MCF 10A (cell line): Measurements from ENCODE around the gene IGFBP3. TPM values are rescaled to one million over a fixed set of nuclear protein-coding genes. Genes with fewer than 3 reads are reported as not detected.

ENCODE experiments used
- BruUV-seq: library from RNA; stranded (reverse); fragments of 400-500 nt; replicated peaks from 2 replicates; lab custom pipeline; 2021; lab: Mats Ljungman, UMichigan
- CTCF ChIA-PET: fragments of 300-600 bp; sonication (Branson Sonifier 250); formaldehyde crosslinking; extraction: SDS; loops from one replicate; lab custom pipeline; 2021; ENCODE audit warnings: antibody characterized with exemption, inconsistent platforms; lab: Yijun Ruan, JAX
- POLR2A ChIA-PET: fragments of 300-600, 350-650 bp; sonication (Branson Sonifier 250); formaldehyde crosslinking; extraction: SDS; loops from one replicate; lab custom pipeline; 2020; ENCODE audit warnings: antibody characterized with exemption, inconsistent platforms; lab: Yijun Ruan, JAX
- DNase-seq: peaks from one replicate; pipeline ENCODE4 v3.0.0-alpha.2; 2018; ENCODE audit not compliant: unreplicated experiment
- H3K27ac Mint-ChIP-seq: one replicate; pipeline ENCODE4 v1.8.0; 2022; ENCODE audit warnings: mild to moderate bottlenecking, low read depth, mixed read lengths; ENCODE audit not compliant: unreplicated experiment
- H3K27me3 Mint-ChIP-seq: one replicate; pipeline ENCODE4 v1.8.0; 2022; ENCODE audit warnings: mixed read lengths; ENCODE audit not compliant: insufficient read depth, unreplicated experiment
- H3K36me3 Mint-ChIP-seq: one replicate; pipeline ENCODE4 v1.8.0; 2022; ENCODE audit warnings: mild to moderate bottlenecking, moderate library complexity, mixed read lengths; ENCODE audit not compliant: insufficient read depth, unreplicated experiment
- H3K4me1 Mint-ChIP-seq: one replicate; pipeline ENCODE4 v1.8.0; 2022; ENCODE audit warnings: mixed read lengths; ENCODE audit not compliant: insufficient read depth, unreplicated experiment
- H3K4me3 Mint-ChIP-seq: one replicate; pipeline ENCODE4 v1.8.0; 2022; ENCODE audit warnings: mild to moderate bottlenecking, moderate library complexity, mixed read lengths; ENCODE audit not compliant: unreplicated experiment
- H3K9me3 Mint-ChIP-seq: one replicate; pipeline ENCODE4 v1.8.0; 2022; ENCODE audit warnings: mixed read lengths; ENCODE audit not compliant: unreplicated experiment
- CTCF ChIP-seq: fragments of 200-600 bp; IDR thresholded peaks from one replicate; pipeline ENCODE4 v1.8.0; 2022; ENCODE audit warnings: antibody characterized with exemption, mild to moderate bottlenecking; ENCODE audit not compliant: unreplicated experiment
- intact Hi-C: fragments of 100-400 bp; cut with micrococcal nuclease; formaldehyde crosslinking; loops from 2 replicates; pipeline ENCODE4 v1.14.1; 2022
- total RNA-seq: library from RNA; stranded (reverse); gene quantifications from 2 replicates; pipeline ENCODE4 v1.2.3, GENCODE V29; 2022

Gene IGFBP3
- total RNA-seq, 1 experiment from 2014 or later: 42.9 TPM

- intact Hi-C loops: loop anchor here (2.0 to 10.0 kb wide), 7 partner anchors 50 to 1333 kb away; partner anchors contain the start of gene CCDC201
- DNase-seq: peak; percentile 65
- no peak overlapping the region for H3K27ac Mint-ChIP-seq
- BruUV-seq: no TSS peak
- peak; percentile 74 for TF ChIP-seq CTCF
- H3K36me3 Mint-ChIP-seq: no peaks in the 10 kb centered on the region
- no peaks in the 10 kb centered on the region for H3K9me3 Mint-ChIP-seq
- ChIA-PET CTCF (interaction anchor here (0.6 to 11.5 kb wide), 41 partner anchors 9 to 1332 kb away, joined by 3 to 191 read pairs (median 4); no protein-coding TSS in a partner anchor), POLR2A (interaction anchor here (0.6 to 0.8 kb wide), 2 partner anchors 24 to 1012 kb away, joined by 3 to 4 read pairs; no protein-coding TSS in a partner anchor)
- H3K27me3 Mint-ChIP-seq: no peaks in the 10 kb centered on the region
- peaks cover 45% of the 10 kb centered on the region for H3K4me1 Mint-ChIP-seq
- peak overlapping the region; percentile 74 for H3K4me3 Mint-ChIP-seq
These were observed 837 bp upstream of the IGFBP3 start for GRCh38 chr7:45921699-45922519.

- ChIA-PET POLR2A (interaction anchor here (0.6 kb wide), 1 partner anchor 352 kb away, joined by 3 read pairs; no protein-coding TSS in a partner anchor), CTCF (interaction anchor here (0.6 to 11.5 kb wide), 9 partner anchors 14 to 437 kb away, joined by 3 to 191 read pairs (median 3); no protein-coding TSS in a partner anchor)
- no TSS peak for BruUV-seq
- H3K36me3 Mint-ChIP-seq: no peaks in the 10 kb centered on the region
- DNase-seq: no peak
- intact Hi-C loops: loop anchor here (5.0 to 10.0 kb wide), 6 partner anchors 49 to 1181 kb away; partner anchors contain the start of gene CCDC201
- H3K27ac Mint-ChIP-seq: no peak overlapping the region
- H3K9me3 Mint-ChIP-seq: no peaks in the 10 kb centered on the region
- peaks cover 45% of the 10 kb centered on the region for H3K4me1 Mint-ChIP-seq
- no peaks in the 10 kb centered on the region for H3K27me3 Mint-ChIP-seq
- peak overlapping the region; percentile 74 for H3K4me3 Mint-ChIP-seq
- TF ChIP-seq CTCF: no peak
These were observed 268 bp upstream of the IGFBP3 start for GRCh38 chr7:45921381-45921698.

DNA sequence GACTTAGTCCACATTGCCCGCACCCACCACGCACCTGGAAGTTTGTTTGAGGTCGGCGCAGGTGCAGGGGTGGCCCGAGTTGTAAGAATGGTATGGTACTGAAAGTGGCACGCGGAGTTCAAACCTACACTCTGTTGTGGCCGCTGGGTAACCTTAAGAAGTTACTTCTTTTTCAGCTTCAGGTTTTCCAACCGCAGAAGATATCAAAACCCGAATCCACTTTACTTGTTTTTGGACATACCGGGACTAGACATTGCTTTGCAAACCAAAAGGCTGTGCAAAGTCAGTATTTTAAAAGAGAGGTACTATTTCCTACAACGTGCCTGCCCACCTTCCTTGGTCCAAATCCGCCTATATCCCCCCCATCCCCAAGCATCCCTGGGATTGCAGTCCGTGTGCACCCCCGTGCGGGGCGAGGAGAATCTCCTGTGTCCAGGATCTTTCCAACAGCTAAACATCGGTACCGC is 1.0 kb downstream of the IGFBP3 start:
- POLR2A ChIA-PET: interaction anchor here (1.2 kb wide), 1 partner anchor 38 kb away, joined by 5 read pairs; no protein-coding TSS in a partner anchor
- Mint-ChIP-seq H3K27me3 (no peaks in the 10 kb centered on the region), H3K4me3 (peak overlapping the region; percentile 74), H3K36me3 (peaks cover 6% of the 10 kb centered on the region), H3K4me1 (peaks cover 44% of the 10 kb centered on the region), H3K27ac (no peak overlapping the region), H3K9me3 (no peaks in the 10 kb centered on the region)
- no peak for DNase-seq
- CTCF ChIA-PET: interaction anchor here (0.6 to 11.5 kb wide), 9 partner anchors 12 to 1284 kb away, joined by 3 to 191 read pairs (median 3); no protein-coding TSS in a partner anchor
- no peak for TF ChIP-seq CTCF
- BruUV-seq: TSS peak; percentile 49
- intact Hi-C loops: loop anchor here (5.0 to 10.0 kb wide), 6 partner anchors 48 to 1182 kb away; partner anchors contain the start of gene CCDC201
